Measurements from ENCODE around the gene CNR2.
"Not testable (repeated sequence)": the region's sequence is repeated elsewhere in the genome, so short reads cannot be mapped to it uniquely, and the experiment has no call there.

Gene CNR2

DNA sequence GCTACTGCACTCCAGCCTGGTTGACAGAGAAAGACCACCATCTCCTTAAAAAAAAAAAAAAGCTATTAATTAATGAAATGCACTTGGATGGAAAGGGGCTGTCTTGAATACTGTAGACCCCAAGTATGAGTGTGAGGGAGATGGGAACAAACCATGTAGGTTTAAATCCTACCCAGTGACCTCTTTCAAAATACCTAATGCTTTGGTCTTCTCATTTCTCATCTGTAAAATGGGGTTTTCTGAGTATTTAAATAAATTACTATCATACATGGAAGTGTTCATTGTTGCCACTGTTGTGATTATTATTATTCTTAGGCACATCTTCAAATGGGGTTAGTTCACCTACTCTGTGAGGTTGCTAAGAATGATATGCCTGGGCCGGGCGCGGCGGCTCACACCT lies 27.9 kb downstream of the CNR2 start:
- DNase-seq (ENCODE audit: extremely low read depth in 1 of 2, low read depth in 1 of 2): no peak

- no peak for DNase-seq (ENCODE audit: extremely low read depth in 1 of 2, low read depth in 1 of 2)
Observed at GRCh38 chr1:23882746-23883145, 30.4 kb downstream of the CNR2 start.

GRCh38 chr1:23879809-23880208 lies 33.4 kb downstream of the CNR2 start:
- no peak for DNase-seq (ENCODE audit: extremely low read depth in 1 of 2, low read depth in 1 of 2)

DNA sequence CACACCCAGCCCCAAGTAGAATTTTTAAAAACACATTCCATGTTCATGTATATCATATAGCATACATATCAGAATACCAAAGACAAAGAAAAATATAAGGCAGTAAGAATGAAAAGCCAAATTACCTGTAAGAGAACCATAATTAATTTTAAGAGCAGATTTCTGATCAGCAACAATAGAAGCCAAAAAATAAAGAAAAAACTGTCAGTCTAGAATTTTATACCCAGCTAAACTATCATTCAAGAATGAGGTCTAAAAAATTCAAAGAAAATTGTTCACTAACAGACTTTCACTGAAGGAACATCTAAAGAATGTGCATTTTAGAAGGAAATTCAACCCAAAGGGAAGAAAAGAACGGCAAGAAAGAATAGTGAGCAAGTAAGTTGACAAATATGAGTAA lies 34.5 kb downstream of the CNR2 start:
- no peak for DNase-seq (ENCODE audit: extremely low read depth in 1 of 2, low read depth in 1 of 2)

GRCh38 chr1:23875382-23875781 lies 37.8 kb downstream of the CNR2 start:
- DNase-seq (ENCODE audit: extremely low read depth in 1 of 2, low read depth in 1 of 2): no peak

DNA sequence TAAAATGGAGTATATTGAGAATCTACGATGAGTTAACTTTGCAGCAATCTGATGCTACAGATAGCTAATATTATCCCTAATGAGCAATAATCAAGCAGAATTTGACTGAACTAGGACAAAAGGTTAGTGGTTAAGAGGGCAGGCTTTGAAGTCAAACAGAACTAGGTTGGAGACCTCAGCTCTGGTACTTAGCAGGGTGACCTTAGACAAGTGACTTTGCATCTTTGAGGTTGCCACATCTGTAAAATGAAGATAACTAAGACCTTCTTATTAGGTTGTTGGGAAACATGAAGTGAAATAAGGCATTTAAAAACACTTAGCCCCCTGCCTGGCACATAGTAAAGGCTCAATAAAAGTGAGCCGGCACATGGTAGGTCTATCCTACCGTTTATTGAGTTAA lies 40.7 kb downstream of the CNR2 start:
- no peak for DNase-seq (ENCODE audit: extremely low read depth in 1 of 2, low read depth in 1 of 2)

GRCh38 chr1:23869051-23869450 lies 44.1 kb downstream of the CNR2 start:
- DNase-seq (ENCODE audit: extremely low read depth in 1 of 2, low read depth in 1 of 2): no peak

DNA sequence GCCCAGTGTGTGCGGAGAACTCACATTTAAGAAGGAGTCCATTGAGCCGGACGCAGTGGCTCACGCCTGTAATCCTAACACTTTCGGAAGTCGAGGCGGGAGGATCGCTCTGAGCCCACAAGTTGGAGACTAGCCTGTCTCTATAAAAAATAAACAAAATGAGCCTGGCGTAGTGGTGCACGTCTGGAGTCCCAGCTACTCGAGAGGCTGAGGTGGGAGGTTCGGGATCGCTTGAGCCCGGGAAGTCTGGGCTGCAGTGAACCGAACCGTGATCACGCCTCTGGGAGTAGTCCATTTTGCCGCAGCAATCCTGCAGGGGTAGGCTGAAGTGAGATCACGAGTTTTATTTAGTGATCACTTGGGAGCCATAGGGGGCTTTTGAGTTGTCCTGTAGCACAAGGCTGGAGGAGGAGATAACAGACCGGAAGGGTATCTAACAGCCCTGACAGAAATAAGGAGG lies 44.6 kb downstream of the CNR2 start:
- no peak for DNase-seq (ENCODE audit: extremely low read depth in 1 of 2, low read depth in 1 of 2)

DNA sequence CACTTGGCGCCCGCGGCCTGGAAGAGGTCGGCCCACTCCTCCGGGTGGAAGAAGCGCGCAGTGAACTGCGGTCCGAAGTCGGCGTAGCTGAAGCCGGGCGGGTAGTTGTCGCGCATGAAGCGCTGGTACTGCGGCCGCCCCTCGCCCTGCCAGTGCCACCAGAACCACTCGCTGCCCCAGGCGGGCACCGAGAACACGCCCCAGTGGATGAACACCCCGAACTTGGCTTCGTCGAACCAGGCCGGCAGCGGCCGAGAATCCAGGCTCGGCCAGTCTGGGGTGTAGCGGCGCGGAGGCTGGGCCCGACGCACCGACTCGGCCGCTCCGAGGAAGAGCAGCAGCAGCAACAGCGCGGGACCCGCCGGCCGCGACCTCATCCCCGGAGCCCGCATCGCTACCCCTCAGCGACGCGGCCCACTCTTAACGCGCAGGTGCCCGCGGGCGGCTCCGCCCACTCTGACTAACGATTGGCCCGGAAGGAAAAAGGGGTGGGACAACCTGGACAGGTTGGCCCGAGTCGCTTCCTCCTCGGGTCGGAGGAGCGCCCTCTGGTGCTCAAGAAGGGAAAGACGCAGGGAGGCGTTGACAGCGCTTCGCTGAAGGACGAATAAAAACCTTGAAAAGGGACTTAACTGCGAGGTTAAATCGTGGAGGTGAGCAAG lies 45.1 kb downstream of the CNR2 start, which contains the start of gene FUCA1:
TSS of gene FUCA1 (minus strand) at position 396 of the 662 bp plus-strand sequence. CDS start at position 392, 4 bp downstream.
- DNase-seq (ENCODE audit: extremely low read depth in 1 of 2, low read depth in 1 of 2): peak; percentile 86 to 93

DNA sequence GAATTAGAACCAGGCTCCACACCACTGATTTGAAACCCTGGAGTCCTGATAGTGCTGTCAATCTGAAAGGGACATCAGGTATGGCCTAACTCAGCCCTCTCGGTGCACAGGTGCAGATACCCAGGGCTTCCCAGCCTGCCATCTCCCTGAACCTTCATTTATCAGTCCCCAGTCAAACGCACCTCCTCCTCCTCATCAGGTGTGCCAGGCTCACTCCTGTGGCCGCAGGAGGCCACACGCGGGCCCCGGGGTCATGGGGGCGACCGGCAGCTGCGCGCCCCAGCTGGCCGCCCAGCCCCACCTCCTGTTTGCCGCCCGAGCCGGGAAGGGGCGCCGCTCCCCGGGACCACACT lies 45.6 kb downstream of the CNR2 start:
- no peak for DNase-seq (ENCODE audit: extremely low read depth in 1 of 2, low read depth in 1 of 2)

- no peak for DNase-seq (ENCODE audit: extremely low read depth in 1 of 2, low read depth in 1 of 2)
Observed at GRCh38 chr1:23865543-23865930, 47.6 kb downstream of the CNR2 start.

GRCh38 chr1:23864801-23865542 lies 48.2 kb downstream of the CNR2 start:
- no peak for DNase-seq (ENCODE audit: extremely low read depth in 1 of 2, low read depth in 1 of 2)

GRCh38 chr1:23862640-23863039 lies 50.5 kb downstream of the CNR2 start:
- no peak for DNase-seq (ENCODE audit: extremely low read depth in 1 of 2, low read depth in 1 of 2)

- DNase-seq (ENCODE audit: extremely low read depth in 1 of 2, low read depth in 1 of 2): no peak
Observed at GRCh38 chr1:23854568-23854967, 58.6 kb downstream of the CNR2 start.

DNA sequence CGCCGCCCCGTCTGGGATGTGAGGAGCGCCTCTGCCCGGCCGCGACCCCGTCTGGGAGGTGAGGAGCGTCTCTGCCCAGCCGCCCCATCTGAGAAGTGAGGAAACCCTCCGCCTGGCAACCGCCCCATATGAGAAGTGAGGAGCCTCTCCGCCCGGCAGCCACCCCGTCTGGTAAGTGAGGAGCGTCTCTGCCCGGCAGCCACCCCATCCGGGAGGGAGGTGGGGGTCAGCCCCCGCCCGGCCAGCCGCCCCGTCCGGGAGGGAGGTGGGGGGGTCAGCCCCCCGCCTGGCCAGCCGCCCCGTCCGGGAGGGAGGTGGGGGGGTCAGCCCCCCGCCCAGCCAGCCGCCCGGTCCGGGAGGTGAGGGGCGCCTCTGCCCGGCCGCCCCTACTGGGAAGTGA lies 60.0 kb downstream of the CNR2 start:
- DNase-seq (ENCODE audit: extremely low read depth in 1 of 2, low read depth in 1 of 2): not testable (repeated sequence)

GRCh38 chr1:23851406-23851805 lies 61.8 kb downstream of the CNR2 start:
- not testable (repeated sequence) for DNase-seq (ENCODE audit: extremely low read depth in 1 of 2, low read depth in 1 of 2)

DNA sequence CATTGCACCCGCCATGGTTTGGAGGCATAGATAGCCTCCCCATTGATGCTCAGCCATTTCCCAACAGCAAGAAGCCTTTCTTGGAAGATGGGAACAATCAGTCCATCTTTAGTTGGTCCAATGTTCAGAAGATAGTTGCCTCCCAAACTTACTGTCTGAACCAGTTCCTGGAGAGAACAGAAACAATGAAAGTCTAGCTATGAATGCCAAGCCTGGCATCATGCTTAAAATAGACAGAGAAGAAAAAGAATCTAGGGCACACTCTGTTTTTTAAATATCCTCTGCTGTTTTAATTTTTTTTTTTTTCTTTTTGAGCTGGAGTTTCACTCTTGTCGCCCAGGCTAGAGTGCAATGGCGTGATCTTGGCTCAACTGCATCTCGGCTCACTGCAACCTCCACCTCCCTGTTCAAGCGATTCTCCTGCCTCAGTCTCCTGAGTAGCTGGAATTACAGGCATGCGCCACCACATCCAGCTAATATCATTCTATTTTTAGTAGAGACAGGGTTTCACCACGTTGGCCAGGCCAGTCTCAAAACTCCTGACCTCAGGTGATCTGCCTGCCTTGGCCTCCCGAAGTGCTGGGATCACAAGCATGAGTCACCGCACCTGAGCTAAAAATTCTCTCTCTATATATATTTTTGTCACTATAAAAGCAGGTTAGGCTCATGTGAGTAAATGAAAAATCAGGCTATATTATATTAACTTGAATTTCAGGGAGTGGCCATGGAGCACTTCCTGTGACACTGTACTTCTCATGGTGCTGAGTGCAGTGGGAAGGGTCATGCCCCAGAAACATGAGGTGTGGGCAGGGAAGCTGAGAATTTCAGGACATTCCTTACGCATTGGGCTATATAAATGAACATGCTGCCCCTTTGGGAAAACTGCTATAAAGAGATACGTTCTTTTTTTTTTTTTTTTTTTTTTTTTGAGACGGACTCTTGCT lies 64.2 kb downstream of the CNR2 start:
- DNase-seq (ENCODE audit: extremely low read depth in 1 of 2, low read depth in 1 of 2): no peak

DNA sequence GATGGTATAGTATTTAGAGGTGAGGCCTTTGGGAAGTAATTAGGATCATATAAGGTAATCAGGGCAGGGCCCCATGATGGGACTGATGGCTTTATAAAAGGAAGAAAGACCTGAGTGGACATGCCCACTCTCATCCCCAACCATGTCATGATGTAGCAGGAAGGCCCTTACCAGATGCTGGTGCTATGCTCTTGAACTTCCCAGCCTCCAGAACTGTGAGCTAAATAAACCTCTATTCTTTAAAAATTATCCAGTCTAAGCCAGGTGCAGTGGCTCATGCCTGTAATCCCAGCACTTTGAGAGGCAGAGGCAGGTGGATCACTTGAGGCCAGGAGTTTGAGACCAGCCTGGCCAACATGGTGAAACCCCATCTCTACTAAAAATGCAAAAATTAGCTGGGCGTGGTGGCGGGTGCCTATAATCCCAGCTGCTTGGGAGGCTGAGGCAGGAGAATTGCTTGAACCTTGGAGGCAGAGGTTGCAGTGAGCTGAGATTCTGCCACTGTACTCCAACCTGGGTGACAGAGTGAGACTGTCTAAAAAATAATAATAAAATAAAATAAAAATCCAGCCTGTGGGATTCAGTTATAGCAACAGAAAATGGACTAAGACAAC lies 65.6 kb downstream of the CNR2 start:
- not testable (repeated sequence) for DNase-seq (ENCODE audit: extremely low read depth in 1 of 2, low read depth in 1 of 2)

DNA sequence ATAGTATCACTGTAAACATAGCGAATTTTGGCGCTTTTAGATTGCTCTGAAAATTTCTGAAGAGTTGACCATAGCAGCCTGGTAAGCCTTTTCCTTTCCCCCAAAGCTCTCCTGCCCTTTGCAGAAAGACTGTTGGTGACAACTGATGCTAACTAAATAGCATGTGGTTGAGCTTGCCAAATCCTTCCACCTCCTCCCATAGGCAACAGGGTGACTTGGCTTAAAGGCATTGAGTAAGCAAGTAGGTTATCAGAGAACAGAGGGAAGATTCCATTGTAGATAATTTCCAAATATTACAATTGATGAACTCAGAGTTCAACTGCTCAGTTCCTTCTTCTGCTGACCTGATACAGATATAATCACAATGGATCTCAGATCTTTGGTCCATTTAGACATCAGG lies 68.0 kb downstream of the CNR2 start:
- DNase-seq (ENCODE audit: extremely low read depth in 1 of 2, low read depth in 1 of 2): no peak

DNA sequence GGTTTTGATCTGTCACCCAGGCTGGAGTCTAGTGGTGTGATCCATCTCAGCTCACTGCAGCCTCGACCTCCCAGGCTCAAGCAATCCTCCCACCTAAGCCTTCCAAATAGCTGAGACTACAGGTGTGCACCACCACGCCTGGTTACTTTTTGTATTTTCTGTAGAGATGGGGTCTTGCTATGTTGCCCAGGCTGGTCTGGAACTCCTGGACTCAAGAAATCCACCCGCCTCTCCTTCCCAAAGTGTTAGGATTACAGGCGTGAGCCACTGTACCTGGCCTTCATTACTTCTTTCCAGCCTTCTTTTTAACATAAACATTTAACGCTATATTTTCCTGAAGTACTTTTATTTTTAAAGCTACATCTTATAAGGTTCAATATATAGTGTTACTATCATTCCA lies 69.5 kb downstream of the CNR2 start:
- DNase-seq (ENCODE audit: extremely low read depth in 1 of 2, low read depth in 1 of 2): no peak

- DNase-seq (ENCODE audit: extremely low read depth in 1 of 2, low read depth in 1 of 2): peak; percentile 44 to 67
Observed at GRCh38 chr1:23838401-23838866, 74.7 kb downstream of the CNR2 start.

Measured in activated CD8-positive, alpha-beta memory T cell treated with anti-CD3 and anti-CD28 coated beads for 1 hour (primary cell).